Colon (tissue), 2 donors: ENCODE data around the gene HSPB7.
"Not testable (repeated sequence)": the region's sequence is repeated elsewhere in the genome, so short reads cannot be mapped to it uniquely, and the experiment has no call there.

Experiments
- FAIRE-seq: peaks from 2 replicates; lab custom pipeline; 2012; peaks lifted over from hg19 to GRCh38; lab: Jason Lieb, UNC
- donor health status: control.
- donor health status: control.

The HSPB7 gene

GRCh38 chr1:16050328-16050727 lies 32.5 kb upstream of the HSPB7 start:
- no peak for FAIRE-seq

GRCh38 chr1:16048573-16049189 lies 30.8 kb upstream of the HSPB7 start:
- FAIRE-seq: no peak

GRCh38 chr1:16047791-16048475 lies 30.1 kb upstream of the HSPB7 start:
- no peak for FAIRE-seq

- FAIRE-seq: no peak
These were observed 29.0 kb upstream of the HSPB7 start for GRCh38 chr1:16046842-16047241.

GRCh38 chr1:16043950-16044349 lies 26.1 kb upstream of the HSPB7 start:
- FAIRE-seq: no peak

- FAIRE-seq: no peak
These were observed 25.7 kb upstream of the HSPB7 start, which contains the start of gene CLCNKB for GRCh38 chr1:16043521-16043920. Gene CLCNKB (plus strand): TSS chr1:16043782. CDS start chr1:16044493, 711 bp downstream.

GRCh38 chr1:16042654-16043053 lies 24.8 kb upstream of the HSPB7 start:
- not testable (repeated sequence) for FAIRE-seq

GRCh38 chr1:16042096-16042495 lies 24.3 kb upstream of the HSPB7 start:
- FAIRE-seq: no peak

- no peak for FAIRE-seq
These were observed 23.4 kb upstream of the HSPB7 start for GRCh38 chr1:16041200-16041599.

GRCh38 chr1:16039871-16040270 lies 22.0 kb upstream of the HSPB7 start:
- not testable (repeated sequence) for FAIRE-seq

- FAIRE-seq: no peak
These were observed 20.7 kb upstream of the HSPB7 start for GRCh38 chr1:16038620-16038912.

- FAIRE-seq: not testable (repeated sequence)
These were observed 18.6 kb upstream of the HSPB7 start for GRCh38 chr1:16036461-16036860.

- not testable (repeated sequence) for FAIRE-seq
These were observed 15.3 kb upstream of the HSPB7 start for GRCh38 chr1:16033103-16033632.

GRCh38 chr1:16032388-16033102 lies 14.7 kb upstream of the HSPB7 start:
- FAIRE-seq: no peak

- no peak for FAIRE-seq
These were observed 13.7 kb upstream of the HSPB7 start for GRCh38 chr1:16031551-16031950.

GRCh38 chr1:16029288-16029687 lies 11.4 kb upstream of the HSPB7 start:
- no peak for FAIRE-seq

- not testable (repeated sequence) for FAIRE-seq
These were observed 11.1 kb upstream of the HSPB7 start for GRCh38 chr1:16029003-16029268.

GRCh38 chr1:16028237-16029002 lies 10.6 kb upstream of the HSPB7 start:
- FAIRE-seq: no peak

GRCh38 chr1:16026723-16027484 lies 9.1 kb upstream of the HSPB7 start:
- no peak for FAIRE-seq

- not testable (repeated sequence) for FAIRE-seq
These were observed 8.5 kb upstream of the HSPB7 start for GRCh38 chr1:16026302-16026701.

GRCh38 chr1:16023050-16023653 lies 5.3 kb upstream of the HSPB7 start:
- no peak for FAIRE-seq
